K562 (cell line): Measurements from ENCODE around the gene EXOC4. TPM values are rescaled to one million over a fixed set of nuclear protein-coding genes. Genes with fewer than 3 reads are reported as not detected.

Experiments used
- ATAC-seq: fragments of 200-7000 bp; cut with Tn5 transposase; 3 replicates; pipeline ENCODE4 v1.9.1; 2020; ENCODE audit warnings: moderate library complexity
- BruUV-seq: library from RNA; stranded (reverse); fragments of 400-500 nt; replicated peaks from 2 replicates; lab custom pipeline; 2021; lab: Mats Ljungman, UMichigan
- CTCF ChIA-PET: fragments of 300-600 bp; formaldehyde crosslinking; extraction: SDS; loops from one replicate; lab custom pipeline; 2021; ENCODE audit warnings: low intra/inter-chr PET ratio; lab: Yijun Ruan, JAX
- POLR2A ChIA-PET: fragments of 300-600, 350-650 bp; sonication (Branson Sonifier 250); formaldehyde crosslinking; extraction: SDS; loops from one replicate; lab custom pipeline; 2021; ENCODE audit warnings: antibody characterized with exemption, inconsistent platforms; lab: Yijun Ruan, JAX
- DNase-seq, 4 experiments: peaks; one replicate each; pipeline versions ENCODE4 v3.0.0 to v3.0.0-alpha.2; 2011 to 2018; ENCODE audit warnings: low spot score in 3 of 4, mixed read lengths in 3 of 4; ENCODE audit errors: extremely low read depth in 1 of 4
- FAIRE-seq: peaks from 2 replicates; lab custom pipeline; 2011; peaks lifted over from hg19 to GRCh38; lab: Jason Lieb, UNC
- H2AFZ ChIP-seq: 2 replicates; pipeline ENCODE4 v1.6.0; 2011; ENCODE audit warnings: low read depth, low read length, control low read depth, inconsistent platforms
- H3K27ac ChIP-seq: fragments of 200-600 bp; 3 replicates; pipeline ENCODE4 v1.8.0; 2011; ENCODE audit warnings: low read depth, mild to moderate bottlenecking, control low read depth, inconsistent platforms, low read length, moderate library complexity, mixed read lengths; ENCODE audit errors: extremely low read depth
- H3K27me3 ChIP-seq, 2 experiments: fragments of 300-600 bp in 1 of 2; 2 replicates in 1 of 2; 3 replicates in 1 of 2; pipeline versions ENCODE4 v1.6.0 to v1.8.0; 2011; ENCODE audit warnings: inconsistent platforms in 2 of 2, low read length in 2 of 2, mild to moderate bottlenecking in 1 of 2, mixed read lengths in 1 of 2, moderate library complexity in 1 of 2; ENCODE audit not compliant: control insufficient read depth in 2 of 2, insufficient read depth in 2 of 2
- H3K36me3 ChIP-seq: fragments of 300-600 bp; 3 replicates; pipeline ENCODE4 v1.8.0; 2011; ENCODE audit warnings: mild to moderate bottlenecking, low read length, inconsistent platforms; ENCODE audit not compliant: control insufficient read depth, insufficient read depth
- H3K4me1 ChIP-seq, 2 experiments: fragments of 200-600 bp in 1 of 2; replicated peaks in 1 of 2; 2 replicates in 1 of 2; 3 replicates in 1 of 2; pipeline versions ENCODE4 v1.5.1 to v1.8.0; 2011; ENCODE audit warnings: inconsistent platforms in 2 of 2, low read length in 2 of 2, mild to moderate bottlenecking in 1 of 2, mixed read lengths in 1 of 2, moderate library complexity in 1 of 2; ENCODE audit not compliant: control insufficient read depth in 2 of 2, insufficient read depth in 2 of 2
- H3K4me2 ChIP-seq: 2 replicates; pipeline ENCODE4 v1.6.1; 2011; ENCODE audit warnings: low read length, control low read depth, inconsistent platforms, mixed read lengths; ENCODE audit not compliant: insufficient read depth
- H3K4me3 ChIP-seq: fragments of 200-600 bp; sonication (generic), shearing (Covaris generic); 2 replicates; pipeline ENCODE4 v1.5.1; 2016; ENCODE audit warnings: control low read depth, inconsistent platforms
- H3K79me2 ChIP-seq: fragments of 200-600 bp; 3 replicates; pipeline ENCODE4 v1.8.0; 2011; ENCODE audit warnings: low read length, inconsistent platforms; ENCODE audit not compliant: control insufficient read depth, insufficient read depth
- H3K9ac ChIP-seq, 2 experiments: 2 replicates each; pipeline versions ENCODE4 v1.6.0 to v1.6.1; 2011; ENCODE audit warnings: low read depth in 2 of 2, low read length in 2 of 2, control low read depth in 1 of 2, inconsistent platforms in 1 of 2, mild to moderate bottlenecking in 1 of 2, mixed read lengths in 1 of 2; ENCODE audit not compliant: insufficient read depth in 1 of 2
- H3K9me1 ChIP-seq: one replicate; pipeline ENCODE4 v1.6.0; 2011; ENCODE audit warnings: inconsistent platforms, mild to moderate bottlenecking, low read length, moderate library complexity; ENCODE audit not compliant: control insufficient read depth, insufficient read depth
- H3K9me3 ChIP-seq: replicated peaks from 2 replicates; pipeline ENCODE4 v1.5.1; 2011; ENCODE audit warnings: low read depth, low read length, inconsistent platforms; ENCODE audit not compliant: control insufficient read depth, insufficient read depth
- H4K20me1 ChIP-seq: replicated peaks from 2 replicates; pipeline ENCODE4 v1.6.1; 2011; ENCODE audit warnings: low read length, inconsistent platforms, mixed read lengths; ENCODE audit not compliant: control insufficient read depth, insufficient read depth
- ATF1 ChIP-seq, 2 experiments: fragments of 450-650 bp in 1 of 2; IDR thresholded peaks; 2 replicates each; pipeline ENCODE4 v1.6.1; 2016; ENCODE audit warnings: missing compliant biosample characterization in 1 of 2, missing genetic modification characterization in 1 of 2
- DIDO1 ChIP-seq: fragments of 450-650 bp; IDR thresholded peaks from 2 replicates; pipeline ENCODE4 v1.6.1; 2016; ENCODE audit warnings: low read depth, missing biosample characterization, missing genetic modification characterization
- MAFF ChIP-seq: IDR thresholded peaks from 2 replicates; pipeline ENCODE4 v1.6.1; 2012; ENCODE audit warnings: low read length, improper control_type of control experiment
- MCM5 ChIP-seq: fragments of 450-650 bp; IDR thresholded peaks from 2 replicates; pipeline ENCODE4 v1.6.1; 2016; ENCODE audit warnings: low read depth
- MTA2 ChIP-seq: fragments of 450-650 bp; IDR thresholded peaks from 2 replicates; pipeline ENCODE4 v1.6.1; 2016; ENCODE audit warnings: low read depth
- NCOA4 ChIP-seq: fragments of 450-650 bp; IDR thresholded peaks from 2 replicates; pipeline ENCODE4 v1.6.1; 2018; ENCODE audit warnings: mild to moderate bottlenecking; ENCODE audit not compliant: partially characterized antibody
- TEAD1 ChIP-seq, 2 experiments: fragments of 450-650 bp in 1 of 2; sonication (generic) in 1 of 2; formaldehyde crosslinking; IDR thresholded peaks; 2 replicates each; pipeline versions ENCODE4 v1.4.0 to v1.8.0; 2020 to 2022; ENCODE audit warnings: mild to moderate bottlenecking in 2 of 2, missing genetic modification reagents in 1 of 2
- TFAM ChIP-seq: fragments of 250-450 bp; sonication (Bioruptor Pico); conservative IDR thresholded peaks from 2 replicates; pipeline ENCODE4 v1.5.0; 2021; ENCODE audit warnings: mild to moderate bottlenecking, moderate library complexity
- YBX1 ChIP-seq: fragments of 450-650 bp; IDR thresholded peaks from 2 replicates; pipeline ENCODE4 v1.7.1; 2016; ENCODE audit warnings: mild to moderate bottlenecking
- ZBTB7A ChIP-seq: IDR thresholded peaks from 2 replicates; pipeline ENCODE4 v1.6.1; 2011; ENCODE audit warnings: low read depth, mild to moderate bottlenecking, low read length, moderate library complexity, borderline replicate concordance; ENCODE audit not compliant: control insufficient read depth
- ZNF224 ChIP-seq: sonication (generic); formaldehyde crosslinking; IDR thresholded peaks from 2 replicates; pipeline ENCODE4 v1.8.0; 2022; ENCODE audit warnings: mild to moderate bottlenecking, missing genetic modification reagents
- WGBS: fragments of 100-300 bp; shearing (Covaris generic); methylation state at CpG from one replicate; pipeline ENCODE4 v1.1.6; 2016; ENCODE audit warnings: low coverage, mixed read lengths; ENCODE audit not compliant: insufficient coverage; ENCODE audit errors: missing lambda C conversion rate; 5-methylcytosine and 5-hydroxymethylcytosine counted together
- in situ Hi-C: fragments of 300-500 bp; cut with MboI; formaldehyde crosslinking; loops from 4 replicates; pipeline ENCODE4 v1.15.0; 2018; ENCODE audit warnings: inconsistent platforms, mixed read lengths
- intact Hi-C: fragments of 100-400 bp; cut with micrococcal nuclease; formaldehyde crosslinking; loops from 2 replicates; pipeline ENCODE4 v1.14.2; 2022
- polyA plus RNA-seq, 8 experiments: library from polyadenylated mRNA; depleted of rRNA in 4 of 8; stranded (reverse) in 5 of 8; unstranded in 3 of 8; fragments of >200 nt; fragmentation: Nextera tagmentation in 2 of 8; fragmentation: Illumina TruSeq in 1 of 8; extraction: Ambion mirVana in 2 of 8; extraction: Trizol in 1 of 8; gene quantifications; 2 replicates each; pipeline versions ENCODE4 v1.2.1 to v1.2.3, GENCODE V29; 2011 to 2014; ENCODE audit warnings: inconsistent platforms in 1 of 8, missing spikeins in 1 of 8
- total RNA-seq, 7 experiments: library from RNA; depleted of rRNA in 6 of 7; stranded (reverse); fragments of >200 nt in 6 of 7; fragmentation: Illumina TruSeq in 2 of 7; extraction: Trizol in 2 of 7; gene quantifications; 2 replicates each; pipeline versions ENCODE4 v1.2.1 to v1.2.3, GENCODE V29; 2011 to 2021; ENCODE audit warnings: low replicate concordance in 1 of 7
- TF ChIP-seq, protein P1 (sequence below): fragments of 250-450 bp; sonication (Bioruptor Pico); IDR thresholded peaks from 2 replicates; pipeline ENCODE4 v1.4.0; 2020; ENCODE audit warnings: borderline replicate concordance
- TF ChIP-seq, protein P2 (sequence below), 3 experiments: fragments of 200-800 bp in 1 of 3; sonication (Bioruptor generic) in 1 of 3; sonication (generic) in 1 of 3; formaldehyde crosslinking in 1 of 3; IDR thresholded peaks; 2 replicates each; pipeline versions ENCODE4 v1.6.1 to v1.8.0; 2016 to 2022; ENCODE audit warnings: mild to moderate bottlenecking in 2 of 3, missing compliant biosample characterization in 2 of 3, missing genetic modification characterization in 2 of 3, missing genetic modification reagents in 1 of 3

The EXOC4 gene
- total and polyA plus RNA-seq, 9 of the 15 experiments (the other 6 are each of a cell fraction or from before 2014, with no cell fraction given): 18.5 to 73.1 (median 46.6) TPM

DNA sequence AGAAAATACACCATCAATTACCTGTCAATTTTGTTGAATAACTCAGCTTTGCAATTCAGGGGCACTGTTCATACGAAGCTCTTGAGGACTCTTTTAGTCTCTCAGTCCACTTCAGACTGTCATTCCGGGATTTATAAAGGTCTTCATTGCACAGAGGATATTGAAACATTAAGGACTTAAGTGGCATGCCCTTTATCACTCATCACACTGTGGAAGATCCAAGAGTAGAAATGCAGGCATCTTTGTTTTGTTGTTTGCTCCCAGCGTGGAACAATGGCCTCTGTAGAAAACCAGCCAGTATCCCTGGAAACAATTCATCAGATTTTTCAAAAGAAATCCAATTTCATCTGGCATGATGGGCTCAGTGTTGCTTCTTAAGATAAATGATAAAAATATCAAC, 808.0 kb downstream of the EXOC4 start:
- TF ChIP-seq NCOA4 (no peak), MCM5 (no peak), DIDO1 (no peak)
- ChIA-PET CTCF (no interaction called here), POLR2A (interaction anchor here (1.1 kb wide), 1 partner anchor 10 kb away, joined by 4 read pairs; no protein-coding TSS in a partner anchor)
- ATAC-seq (no peak), FAIRE-seq (no peak), DNase-seq (no peak)
- intact Hi-C loops (no loop called here), in situ Hi-C loops (no loop called here)
- H3K36me3 ChIP-seq: no peaks in the 10 kb centered on the region
- no peaks in the 10 kb centered on the region for H3K9me3 ChIP-seq
- H3K9me1 ChIP-seq: no peaks in the 10 kb centered on the region
- H3K27me3 ChIP-seq: no peaks in the 10 kb centered on the region
- H3K4me3 ChIP-seq: no peak overlapping the region
- WGBS: 21% methylated on average over 3 of the region's 3 CpGs
- H3K79me2 ChIP-seq: no peaks in the 10 kb centered on the region
- no peak overlapping the region for H3K4me2 ChIP-seq
- H2AFZ ChIP-seq: no peak overlapping the region
- BruUV-seq: no TSS peak
- no peak overlapping the region for H3K27ac ChIP-seq
- peaks cover 0 to 24% of the 10 kb centered on the region in 2 experiments; a peak in 3 of 5 replicates for H3K4me1 ChIP-seq
- H4K20me1 ChIP-seq: no peaks in the 10 kb centered on the region
- no peak overlapping the region for H3K9ac ChIP-seq

DNA sequence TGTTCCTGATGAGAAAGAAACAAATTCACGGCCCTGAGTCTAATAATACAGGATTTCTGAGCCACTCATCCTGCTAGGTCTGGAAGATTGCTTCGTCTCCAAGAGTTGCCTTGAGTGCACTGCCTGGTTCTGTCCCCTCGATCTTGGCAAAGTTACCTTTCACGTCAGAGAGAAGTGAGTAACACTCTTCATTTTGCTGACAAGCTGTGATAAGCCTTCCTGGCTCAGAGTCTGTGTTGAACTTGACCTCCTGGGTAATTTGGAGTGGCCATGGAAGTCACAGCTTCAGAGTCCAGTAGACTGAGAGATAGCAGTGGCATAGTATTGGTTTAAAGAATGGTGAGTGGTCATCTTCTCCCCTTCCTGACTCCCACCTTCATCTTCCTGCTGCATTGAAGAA, 809.6 kb downstream of the EXOC4 start:
- H3K36me3 ChIP-seq: no peaks in the 10 kb centered on the region
- intact Hi-C loops (no loop called here), in situ Hi-C loops (no loop called here)
- ChIA-PET CTCF (no interaction called here), POLR2A (interaction anchor here (0.6 to 1.5 kb wide), 6 partner anchors 11 to 1574 kb away, joined by 3 to 7 read pairs (median 3); no protein-coding TSS in a partner anchor)
- DNase-seq (peak in 2 of 4 experiments; percentile 55 to 80), FAIRE-seq (peak; percentile 89), ATAC-seq (peak; percentile 87)
- BruUV-seq: no TSS peak
- no peak overlapping the region for H3K4me2 ChIP-seq
- 5% methylated on average over 4 of the region's 4 CpGs for WGBS
- no peaks in the 10 kb centered on the region for H4K20me1 ChIP-seq
- no peak overlapping the region for H3K9ac ChIP-seq
- H3K79me2 ChIP-seq: no peaks in the 10 kb centered on the region
- no peak overlapping the region for H2AFZ ChIP-seq
- no peak overlapping the region for H3K4me3 ChIP-seq
- no peak overlapping the region for H3K27ac ChIP-seq
- peaks cover 0 to 13% of the 10 kb centered on the region in 2 experiments; a peak in 2 of 5 replicates for H3K4me1 ChIP-seq
- no peaks in the 10 kb centered on the region for H3K9me3 ChIP-seq
- H3K9me1 ChIP-seq: no peaks in the 10 kb centered on the region
- no peaks in the 10 kb centered on the region for H3K27me3 ChIP-seq
- TF ChIP-seq, protein P1, sequence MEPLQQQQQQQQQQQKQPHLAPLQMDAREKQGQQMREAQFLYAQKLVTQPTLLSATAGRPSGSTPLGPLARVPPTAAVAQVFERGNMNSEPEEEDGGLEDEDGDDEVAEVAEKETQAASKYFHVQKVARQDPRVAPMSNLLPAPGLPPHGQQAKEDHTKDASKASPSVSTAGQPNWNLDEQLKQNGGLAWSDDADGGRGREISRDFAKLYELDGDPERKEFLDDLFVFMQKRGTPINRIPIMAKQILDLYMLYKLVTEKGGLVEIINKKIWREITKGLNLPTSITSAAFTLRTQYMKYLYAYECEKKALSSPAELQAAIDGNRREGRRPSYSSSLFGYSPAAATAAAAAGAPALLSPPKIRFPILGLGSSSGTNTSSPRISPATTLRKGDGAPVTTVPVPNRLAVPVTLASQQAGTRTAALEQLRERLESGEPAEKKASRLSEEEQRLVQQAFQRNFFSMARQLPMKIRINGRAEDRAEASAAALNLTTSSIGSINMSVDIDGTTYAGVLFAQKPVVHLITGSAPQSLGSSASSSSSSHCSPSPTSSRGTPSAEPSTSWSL (CRISPR knock-in tag): no peak
- no peak for TF ChIP-seq ATF1 (CRISPR knock-in tag; IDR thresholded peaks at IDR 0.05)
- peak; percentile 70 for TF ChIP-seq ATF1 (tag; IDR thresholded peaks at IDR 0.05)
- TF ChIP-seq TFAM (CRISPR knock-in tag): no peak
- TF ChIP-seq, protein P2, sequence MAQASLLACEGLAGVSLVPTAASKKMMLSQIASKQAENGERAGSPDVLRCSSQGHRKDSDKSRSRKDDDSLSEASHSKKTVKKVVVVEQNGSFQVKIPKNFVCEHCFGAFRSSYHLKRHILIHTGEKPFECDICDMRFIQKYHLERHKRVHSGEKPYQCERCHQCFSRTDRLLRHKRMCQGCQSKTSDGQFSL (CRISPR knock-in tag; IDR thresholded peaks at IDR 0.05): no peak
- TF ChIP-seq, protein P2 (tag; IDR thresholded peaks at IDR 0.05): no peak
- TF ChIP-seq ZBTB7A: no peak
- no peak; the same call in 1 of the 2 replicates for TF ChIP-seq MAFF
- no peak for TF ChIP-seq ZNF224
- TF ChIP-seq TEAD1 (CRISPR knock-in tag; IDR thresholded peaks at IDR 0.05): no peak
- TF ChIP-seq MTA2: peak; percentile 36; the same call in 1 of the 2 replicates
- no peak for TF ChIP-seq YBX1
